Prostate gland (tissue), 2 donors: ENCODE results near the gene CAPN8.

Experiments used
- CTCF ChIP-seq, 4 experiments: fragments of 200-600 bp in 2 of 4; fragments of 450-650 bp in 2 of 4; sonication (generic) in 2 of 4; IDR thresholded peaks; 1 replicate in 3 of 4; 2 replicates in 1 of 4; pipeline ENCODE4 v1.5.1; 2016 to 2019; ENCODE audit warnings: antibody characterized with exemption in 4 of 4, mild to moderate bottlenecking in 2 of 4, moderate library complexity in 2 of 4
- POLR2AphosphoS5 ChIP-seq: sonication (generic); formaldehyde crosslinking; IDR thresholded peaks from one replicate; pipeline ENCODE4 v1.6.1; 2017; ENCODE audit warnings: antibody characterized with exemption

- TF ChIP-seq CTCF (IDR thresholded peaks at IDR 0.05) (no peak), POLR2AphosphoS5 (no peak)
These were observed 2.6 kb downstream of the CAPN8 start for GRCh38 chr1:223662943-223663342.
